GM23338 (cell line): ENCODE data around the gene RCBTB2. TPM values are rescaled to one million over a fixed set of nuclear protein-coding genes. Genes with fewer than 3 reads are reported as not detected.

Source experiments
- ATAC-seq: fragments of 200-7000 bp; cut with Tn5 transposase; 3 replicates; pipeline ENCODE4 v1.9.1; 2020
- DNase-seq: peaks from one replicate; pipeline ENCODE4 v3.0.0-alpha.2; 2015; ENCODE audit warnings: low spot score
- H2AFZ ChIP-seq: fragments of 200-600 bp; sonication (generic); 2 replicates; pipeline ENCODE4 v1.8.0; 2016; ENCODE audit warnings: antibody characterized with exemption, mild to moderate bottlenecking, moderate library complexity
- H3F3A ChIP-seq: fragments of 200-600 bp; sonication (generic); replicated peaks from 2 replicates; pipeline ENCODE4 v1.8.0; 2017; ENCODE audit warnings: antibody characterized with exemption, mixed run types, low read depth
- H3K27ac ChIP-seq: fragments of 200-600 bp; sonication (generic); 2 replicates; pipeline ENCODE4 v1.6.1; 2016; ENCODE audit warnings: low read depth
- H3K27me3 ChIP-seq: fragments of 200-600 bp; sonication (generic); 2 replicates; pipeline ENCODE4 v1.8.0; 2016; ENCODE audit warnings: mild to moderate bottlenecking, mixed run types, moderate library complexity; ENCODE audit not compliant: insufficient read depth
- H3K36me3 ChIP-seq: fragments of 200-600 bp; sonication (generic); 2 replicates; pipeline ENCODE4 v1.8.0; 2016; ENCODE audit warnings: mild to moderate bottlenecking; ENCODE audit not compliant: insufficient read depth
- H3K4me1 ChIP-seq: fragments of 200-600 bp; sonication (generic); 2 replicates; pipeline ENCODE4 v1.8.0; 2016; ENCODE audit warnings: mild to moderate bottlenecking, moderate library complexity; ENCODE audit not compliant: insufficient read depth
- H3K4me2 ChIP-seq: fragments of 200-600 bp; sonication (generic); 2 replicates; pipeline ENCODE4 v1.7.1; 2017; ENCODE audit warnings: mixed run types
- H3K4me3 ChIP-seq: fragments of 200-600 bp; sonication (generic); 2 replicates; pipeline ENCODE4 v1.6.1; 2016; ENCODE audit warnings: mixed run types
- H3K79me2 ChIP-seq: fragments of 200-600 bp; sonication (generic); replicated peaks from 2 replicates; pipeline ENCODE4 v1.8.0; 2017; ENCODE audit warnings: mild to moderate bottlenecking; ENCODE audit not compliant: insufficient read depth
- H3K9me2 ChIP-seq: fragments of 200-600 bp; sonication (generic); 2 replicates; pipeline ENCODE4 v1.8.0; 2017; ENCODE audit not compliant: insufficient read depth
- H4K20me1 ChIP-seq: fragments of 200-600 bp; sonication (generic); replicated peaks from 2 replicates; pipeline ENCODE4 v1.8.0; 2017; ENCODE audit warnings: mild to moderate bottlenecking; ENCODE audit not compliant: insufficient read depth
- H3K27ac Mint-ChIP-seq: 2 replicates; pipeline ENCODE4 v1.8.0; 2020; ENCODE audit warnings: inconsistent platforms, mild to moderate bottlenecking, moderate library complexity, mixed read lengths
- H3K27me3 Mint-ChIP-seq: 3 replicates; pipeline ENCODE4 v1.8.0; 2022; ENCODE audit warnings: low read depth, mild to moderate bottlenecking, moderate library complexity, mixed read lengths, inconsistent platforms; ENCODE audit not compliant: insufficient read depth, poor library complexity
- H3K36me3 Mint-ChIP-seq: 3 replicates; pipeline ENCODE4 v1.8.0; 2021; ENCODE audit warnings: low read depth, mild to moderate bottlenecking, inconsistent platforms, moderate library complexity, mixed read lengths
- H3K4me1 Mint-ChIP-seq: 3 replicates; pipeline ENCODE4 v1.8.0; 2020; ENCODE audit warnings: mild to moderate bottlenecking, inconsistent platforms, mixed read lengths
- H3K4me3 Mint-ChIP-seq: 3 replicates; pipeline ENCODE4 v1.8.0; 2021; ENCODE audit warnings: moderate library complexity, mild to moderate bottlenecking, inconsistent platforms, mixed read lengths
- H3K9me3 Mint-ChIP-seq: 3 replicates; pipeline ENCODE4 v1.8.0; 2020; ENCODE audit warnings: moderate library complexity, mild to moderate bottlenecking, inconsistent platforms, mixed read lengths
- CREB1 ChIP-seq: fragments of 250-450 bp; sonication (Bioruptor Pico); IDR thresholded peaks from 2 replicates; pipeline ENCODE4 v1.5.0; 2020; ENCODE audit warnings: low read depth, mild to moderate bottlenecking, moderate library complexity
- EZH2 ChIP-seq: fragments of 200-600 bp; sonication (generic); IDR thresholded peaks from one replicate; pipeline ENCODE4 v1.8.0; 2017; ENCODE audit warnings: antibody characterized with exemption, mild to moderate bottlenecking, low read depth; ENCODE audit not compliant: unreplicated experiment
- EZH2phosphoT487 ChIP-seq: fragments of 200-600 bp; sonication (generic); IDR thresholded peaks from one replicate; pipeline ENCODE4 v1.8.1; 2018; ENCODE audit warnings: antibody characterized with exemption; ENCODE audit not compliant: unreplicated experiment
- JUNB ChIP-seq: IDR thresholded peaks from one replicate; pipeline ENCODE4 v1.6.1; 2016; ENCODE audit warnings: antibody characterized with exemption; ENCODE audit not compliant: unreplicated experiment
- NANOG ChIP-seq: IDR thresholded peaks from 2 replicates; pipeline ENCODE4 v1.6.1; 2016; ENCODE audit warnings: antibody characterized with exemption, borderline replicate concordance
- POLR2AphosphoS5 ChIP-seq: IDR thresholded peaks from 2 replicates; pipeline ENCODE4 v1.6.1; 2016; ENCODE audit warnings: antibody characterized with exemption, low read depth
- STAT1 ChIP-seq: IDR thresholded peaks from one replicate; pipeline ENCODE4 v1.6.1; 2016; ENCODE audit warnings: antibody characterized with exemption; ENCODE audit not compliant: unreplicated experiment
- ZNF114 ChIP-seq: fragments of 250-450 bp; sonication (Bioruptor Pico); IDR thresholded peaks from 2 replicates; pipeline ENCODE4 v1.5.0; 2020; ENCODE audit warnings: mild to moderate bottlenecking, moderate library complexity
- ZNF331 ChIP-seq: fragments of 250-450 bp; sonication (Bioruptor Pico); IDR thresholded peaks from 2 replicates; pipeline ENCODE4 v1.5.0; 2020; ENCODE audit warnings: low read depth, mild to moderate bottlenecking, moderate library complexity
- polyA plus RNA-seq: library from polyadenylated mRNA; unstranded; fragments of >200 nt; fragmentation: Nextera tagmentation; extraction: Ambion mirVana; gene quantifications from 2 replicates; pipeline ENCODE4 v1.2.1, GENCODE V29; 2016
- total RNA-seq: library from RNA; depleted of rRNA; stranded (reverse); fragments of >200 nt; shearing (Covaris generic); gene quantifications from 2 replicates; pipeline ENCODE4 v1.2.3, GENCODE V29; 2014
- TF ChIP-seq, protein P1 (sequence below): IDR thresholded peaks from 2 replicates; pipeline ENCODE4 v1.6.1; 2016; ENCODE audit warnings: antibody characterized with exemption
- TF ChIP-seq, protein P2 (sequence below): fragments of 250-450 bp; sonication (Bioruptor Pico); IDR thresholded peaks from 2 replicates; pipeline ENCODE4 v1.5.0; 2020; ENCODE audit warnings: mild to moderate bottlenecking, moderate library complexity
- TF ChIP-seq, protein P3 (sequence below), 2 experiments: fragments of 200-600 bp in 1 of 2; sonication (generic) in 1 of 2; conservative IDR thresholded peaks; 2 replicates each; pipeline versions ENCODE4 v1.5.1 to v1.6.1; 2016 to 2017; ENCODE audit warnings: antibody characterized with exemption in 2 of 2, low read depth in 2 of 2, mild to moderate bottlenecking in 2 of 2, moderate library complexity in 1 of 2
- TF ChIP-seq, protein P4 (sequence below): IDR thresholded peaks from one replicate; pipeline ENCODE4 v1.6.1; 2018; ENCODE audit warnings: antibody characterized with exemption; ENCODE audit not compliant: unreplicated experiment

Gene RCBTB2
- total and polyA plus RNA-seq, 2 experiments from 2014 or later: 8.1 to 20.8 TPM

DNA sequence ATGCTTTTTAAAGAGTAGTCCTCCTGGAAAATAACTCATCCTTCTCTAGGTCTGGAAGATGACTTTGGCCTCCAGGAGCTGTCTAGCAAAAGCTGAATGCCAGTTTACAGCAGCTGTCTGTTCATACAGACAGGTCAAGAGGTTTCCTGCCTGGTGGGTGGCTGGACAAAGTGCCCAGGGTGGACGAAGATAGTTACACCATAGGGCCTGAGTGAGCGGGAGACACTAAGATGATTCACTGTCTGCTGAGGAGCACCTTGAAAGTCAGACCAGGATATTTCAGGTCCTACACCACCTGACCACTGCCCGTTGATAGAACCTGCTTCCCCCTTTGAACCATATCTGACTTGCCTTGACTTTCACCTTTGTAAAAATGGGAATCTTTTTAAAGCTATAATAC lies 49.2 kb upstream of the RCBTB2 start:
- Histone ChIP-seq H3K9me2 (peaks cover 10% of the 10 kb centered on the region), H3K27me3 (no peaks in the 10 kb centered on the region), H4K20me1 (no peaks in the 10 kb centered on the region), H2AFZ (no peak overlapping the region), H3K4me1 (peaks cover 17% of the 10 kb centered on the region), H3K36me3 (no peaks in the 10 kb centered on the region), H3K4me2 (no peak overlapping the region), H3F3A (no peaks in the 10 kb centered on the region), H3K79me2 (no peaks in the 10 kb centered on the region), H3K27ac (no peak overlapping the region), H3K4me3 (no peak overlapping the region)
- H3K4me1 Mint-ChIP-seq: peaks cover 16% of the 10 kb centered on the region
- no peaks in the 10 kb centered on the region for H3K9me3 Mint-ChIP-seq
- H3K27me3 Mint-ChIP-seq: peaks cover 5% of the 10 kb centered on the region
- no peak for DNase-seq
- no peak overlapping the region for H3K4me3 Mint-ChIP-seq
- no peak for TF ChIP-seq CREB1
- TF ChIP-seq EZH2: no peak
- TF ChIP-seq POLR2AphosphoS5: no peak
- TF ChIP-seq STAT1: no peak
- no peak for TF ChIP-seq ZNF331
- TF ChIP-seq, protein P1, sequence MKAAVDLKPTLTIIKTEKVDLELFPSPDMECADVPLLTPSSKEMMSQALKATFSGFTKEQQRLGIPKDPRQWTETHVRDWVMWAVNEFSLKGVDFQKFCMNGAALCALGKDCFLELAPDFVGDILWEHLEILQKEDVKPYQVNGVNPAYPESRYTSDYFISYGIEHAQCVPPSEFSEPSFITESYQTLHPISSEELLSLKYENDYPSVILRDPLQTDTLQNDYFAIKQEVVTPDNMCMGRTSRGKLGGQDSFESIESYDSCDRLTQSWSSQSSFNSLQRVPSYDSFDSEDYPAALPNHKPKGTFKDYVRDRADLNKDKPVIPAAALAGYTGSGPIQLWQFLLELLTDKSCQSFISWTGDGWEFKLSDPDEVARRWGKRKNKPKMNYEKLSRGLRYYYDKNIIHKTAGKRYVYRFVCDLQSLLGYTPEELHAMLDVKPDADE: no peak
- TF ChIP-seq, protein P2, sequence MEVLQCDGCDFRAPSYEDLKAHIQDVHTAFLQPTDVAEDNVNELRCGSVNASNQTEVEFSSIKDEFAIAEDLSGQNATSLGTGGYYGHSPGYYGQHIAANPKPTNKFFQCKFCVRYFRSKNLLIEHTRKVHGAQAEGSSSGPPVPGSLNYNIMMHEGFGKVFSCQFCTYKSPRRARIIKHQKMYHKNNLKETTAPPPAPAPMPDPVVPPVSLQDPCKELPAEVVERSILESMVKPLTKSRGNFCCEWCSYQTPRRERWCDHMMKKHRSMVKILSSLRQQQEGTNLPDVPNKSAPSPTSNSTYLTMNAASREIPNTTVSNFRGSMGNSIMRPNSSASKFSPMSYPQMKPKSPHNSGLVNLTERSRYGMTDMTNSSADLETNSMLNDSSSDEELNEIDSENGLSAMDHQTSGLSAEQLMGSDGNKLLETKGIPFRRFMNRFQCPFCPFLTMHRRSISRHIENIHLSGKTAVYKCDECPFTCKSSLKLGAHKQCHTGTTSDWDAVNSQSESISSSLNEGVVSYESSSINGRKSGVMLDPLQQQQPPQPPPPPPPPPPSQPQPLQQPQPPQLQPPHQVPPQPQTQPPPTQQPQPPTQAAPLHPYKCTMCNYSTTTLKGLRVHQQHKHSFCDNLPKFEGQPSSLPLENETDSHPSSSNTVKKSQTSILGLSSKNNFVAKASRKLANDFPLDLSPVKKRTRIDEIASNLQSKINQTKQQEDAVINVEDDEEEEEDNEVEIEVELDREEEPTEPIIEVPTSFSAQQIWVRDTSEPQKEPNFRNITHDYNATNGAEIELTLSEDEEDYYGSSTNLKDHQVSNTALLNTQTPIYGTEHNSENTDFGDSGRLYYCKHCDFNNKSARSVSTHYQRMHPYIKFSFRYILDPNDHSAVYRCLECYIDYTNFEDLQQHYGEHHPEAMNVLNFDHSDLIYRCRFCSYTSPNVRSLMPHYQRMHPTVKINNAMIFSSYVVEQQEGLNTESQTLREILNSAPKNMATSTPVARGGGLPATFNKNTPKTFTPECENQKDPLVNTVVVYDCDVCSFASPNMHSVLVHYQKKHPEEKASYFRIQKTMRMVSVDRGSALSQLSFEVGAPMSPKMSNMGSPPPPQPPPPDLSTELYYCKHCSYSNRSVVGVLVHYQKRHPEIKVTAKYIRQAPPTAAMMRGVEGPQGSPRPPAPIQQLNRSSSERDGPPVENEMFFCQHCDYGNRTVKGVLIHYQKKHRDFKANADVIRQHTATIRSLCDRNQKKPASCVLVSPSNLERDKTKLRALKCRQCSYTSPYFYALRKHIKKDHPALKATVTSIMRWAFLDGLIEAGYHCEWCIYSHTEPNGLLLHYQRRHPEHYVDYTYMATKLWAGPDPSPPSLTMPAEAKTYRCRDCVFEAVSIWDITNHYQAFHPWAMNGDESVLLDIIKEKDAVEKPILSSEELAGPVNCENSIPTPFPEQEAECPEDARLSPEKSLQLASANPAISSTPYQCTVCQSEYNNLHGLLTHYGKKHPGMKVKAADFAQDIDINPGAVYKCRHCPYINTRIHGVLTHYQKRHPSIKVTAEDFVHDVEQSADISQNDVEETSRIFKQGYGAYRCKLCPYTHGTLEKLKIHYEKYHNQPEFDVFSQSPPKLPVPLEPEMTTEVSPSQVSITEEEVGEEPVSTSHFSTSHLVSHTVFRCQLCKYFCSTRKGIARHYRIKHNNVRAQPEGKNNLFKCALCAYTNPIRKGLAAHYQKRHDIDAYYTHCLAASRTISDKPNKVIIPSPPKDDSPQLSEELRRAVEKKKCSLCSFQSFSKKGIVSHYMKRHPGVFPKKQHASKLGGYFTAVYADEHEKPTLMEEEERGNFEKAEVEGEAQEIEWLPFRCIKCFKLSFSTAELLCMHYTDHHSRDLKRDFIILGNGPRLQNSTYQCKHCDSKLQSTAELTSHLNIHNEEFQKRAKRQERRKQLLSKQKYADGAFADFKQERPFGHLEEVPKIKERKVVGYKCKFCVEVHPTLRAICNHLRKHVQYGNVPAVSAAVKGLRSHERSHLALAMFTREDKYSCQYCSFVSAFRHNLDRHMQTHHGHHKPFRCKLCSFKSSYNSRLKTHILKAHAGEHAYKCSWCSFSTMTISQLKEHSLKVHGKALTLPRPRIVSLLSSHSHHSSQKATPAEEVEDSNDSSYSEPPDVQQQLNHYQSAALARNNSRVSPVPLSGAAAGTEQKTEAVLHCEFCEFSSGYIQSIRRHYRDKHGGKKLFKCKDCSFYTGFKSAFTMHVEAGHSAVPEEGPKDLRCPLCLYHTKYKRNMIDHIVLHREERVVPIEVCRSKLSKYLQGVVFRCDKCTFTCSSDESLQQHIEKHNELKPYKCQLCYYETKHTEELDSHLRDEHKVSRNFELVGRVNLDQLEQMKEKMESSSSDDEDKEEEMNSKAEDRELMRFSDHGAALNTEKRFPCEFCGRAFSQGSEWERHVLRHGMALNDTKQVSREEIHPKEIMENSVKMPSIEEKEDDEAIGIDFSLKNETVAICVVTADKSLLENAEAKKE (CRISPR knock-in tag): no peak
- no peak for TF ChIP-seq JUNB
- no peak for TF ChIP-seq EZH2phosphoT487
- TF ChIP-seq NANOG: no peak
- TF ChIP-seq ZNF114 (CRISPR knock-in tag): no peak
- TF ChIP-seq, protein P3, sequence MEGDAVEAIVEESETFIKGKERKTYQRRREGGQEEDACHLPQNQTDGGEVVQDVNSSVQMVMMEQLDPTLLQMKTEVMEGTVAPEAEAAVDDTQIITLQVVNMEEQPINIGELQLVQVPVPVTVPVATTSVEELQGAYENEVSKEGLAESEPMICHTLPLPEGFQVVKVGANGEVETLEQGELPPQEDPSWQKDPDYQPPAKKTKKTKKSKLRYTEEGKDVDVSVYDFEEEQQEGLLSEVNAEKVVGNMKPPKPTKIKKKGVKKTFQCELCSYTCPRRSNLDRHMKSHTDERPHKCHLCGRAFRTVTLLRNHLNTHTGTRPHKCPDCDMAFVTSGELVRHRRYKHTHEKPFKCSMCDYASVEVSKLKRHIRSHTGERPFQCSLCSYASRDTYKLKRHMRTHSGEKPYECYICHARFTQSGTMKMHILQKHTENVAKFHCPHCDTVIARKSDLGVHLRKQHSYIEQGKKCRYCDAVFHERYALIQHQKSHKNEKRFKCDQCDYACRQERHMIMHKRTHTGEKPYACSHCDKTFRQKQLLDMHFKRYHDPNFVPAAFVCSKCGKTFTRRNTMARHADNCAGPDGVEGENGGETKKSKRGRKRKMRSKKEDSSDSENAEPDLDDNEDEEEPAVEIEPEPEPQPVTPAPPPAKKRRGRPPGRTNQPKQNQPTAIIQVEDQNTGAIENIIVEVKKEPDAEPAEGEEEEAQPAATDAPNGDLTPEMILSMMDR (conservative IDR thresholded peaks at IDR 0.05; ENCODE audit: low read depth in 2 of 2): no peak
- TF ChIP-seq, protein P4, sequence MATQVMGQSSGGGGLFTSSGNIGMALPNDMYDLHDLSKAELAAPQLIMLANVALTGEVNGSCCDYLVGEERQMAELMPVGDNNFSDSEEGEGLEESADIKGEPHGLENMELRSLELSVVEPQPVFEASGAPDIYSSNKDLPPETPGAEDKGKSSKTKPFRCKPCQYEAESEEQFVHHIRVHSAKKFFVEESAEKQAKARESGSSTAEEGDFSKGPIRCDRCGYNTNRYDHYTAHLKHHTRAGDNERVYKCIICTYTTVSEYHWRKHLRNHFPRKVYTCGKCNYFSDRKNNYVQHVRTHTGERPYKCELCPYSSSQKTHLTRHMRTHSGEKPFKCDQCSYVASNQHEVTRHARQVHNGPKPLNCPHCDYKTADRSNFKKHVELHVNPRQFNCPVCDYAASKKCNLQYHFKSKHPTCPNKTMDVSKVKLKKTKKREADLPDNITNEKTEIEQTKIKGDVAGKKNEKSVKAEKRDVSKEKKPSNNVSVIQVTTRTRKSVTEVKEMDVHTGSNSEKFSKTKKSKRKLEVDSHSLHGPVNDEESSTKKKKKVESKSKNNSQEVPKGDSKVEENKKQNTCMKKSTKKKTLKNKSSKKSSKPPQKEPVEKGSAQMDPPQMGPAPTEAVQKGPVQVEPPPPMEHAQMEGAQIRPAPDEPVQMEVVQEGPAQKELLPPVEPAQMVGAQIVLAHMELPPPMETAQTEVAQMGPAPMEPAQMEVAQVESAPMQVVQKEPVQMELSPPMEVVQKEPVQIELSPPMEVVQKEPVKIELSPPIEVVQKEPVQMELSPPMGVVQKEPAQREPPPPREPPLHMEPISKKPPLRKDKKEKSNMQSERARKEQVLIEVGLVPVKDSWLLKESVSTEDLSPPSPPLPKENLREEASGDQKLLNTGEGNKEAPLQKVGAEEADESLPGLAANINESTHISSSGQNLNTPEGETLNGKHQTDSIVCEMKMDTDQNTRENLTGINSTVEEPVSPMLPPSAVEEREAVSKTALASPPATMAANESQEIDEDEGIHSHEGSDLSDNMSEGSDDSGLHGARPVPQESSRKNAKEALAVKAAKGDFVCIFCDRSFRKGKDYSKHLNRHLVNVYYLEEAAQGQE: no peak
- no peak for ATAC-seq
- no peaks in the 10 kb centered on the region for H3K36me3 Mint-ChIP-seq
- no peak overlapping the region for H3K27ac Mint-ChIP-seq
